Measurements from ENCODE around the gene DPYD.
A peak's percentile ranks its signal among the peaks of the same experiment; 100 is the strongest.

The DPYD gene

DNA sequence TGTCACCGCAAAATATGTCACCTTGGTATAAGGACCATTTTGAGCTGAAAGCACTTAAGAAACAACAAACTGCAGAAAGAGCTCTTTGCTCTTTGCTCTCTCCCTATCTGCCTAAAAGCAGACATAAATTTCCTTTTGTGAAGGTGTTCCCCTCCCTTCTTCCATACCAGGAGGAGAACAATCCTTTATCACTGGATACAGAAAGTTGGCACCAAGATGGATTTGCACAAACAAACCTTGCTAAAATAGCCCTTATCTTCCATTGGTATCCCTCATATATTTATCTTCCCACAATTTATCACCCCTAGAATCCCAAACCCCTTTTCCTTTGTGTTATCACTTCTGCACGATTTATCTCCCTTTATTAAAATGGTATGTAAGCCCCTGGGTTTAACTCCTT is 51.4 kb downstream of the DPYD start:
- no peak overlapping the region for H3K4me3 ChIP-seq (ENCODE audit: low read length)
- H4K20me1 ChIP-seq (ENCODE audit: insufficient read depth, low read length) = no peaks in the 10 kb centered on the region
- H3K79me2 ChIP-seq (ENCODE audit: low read length) = peaks cover 10% of the 10 kb centered on the region
- H3K4me2 ChIP-seq (ENCODE audit: low read depth, low read length) = no peak overlapping the region
- no peaks in the 10 kb centered on the region for H3K9me2 ChIP-seq (replicated peaks; ENCODE audit: insufficient read depth, low read length)
- no peaks in the 10 kb centered on the region for H3K27me3 ChIP-seq (replicated peaks; ENCODE audit: insufficient read depth, low read length)
- H3K4me1 ChIP-seq (ENCODE audit: low read length) = peaks cover 8% of the 10 kb centered on the region; the same call in 1 of the 2 replicates
- TF ChIP-seq, protein P1, sequence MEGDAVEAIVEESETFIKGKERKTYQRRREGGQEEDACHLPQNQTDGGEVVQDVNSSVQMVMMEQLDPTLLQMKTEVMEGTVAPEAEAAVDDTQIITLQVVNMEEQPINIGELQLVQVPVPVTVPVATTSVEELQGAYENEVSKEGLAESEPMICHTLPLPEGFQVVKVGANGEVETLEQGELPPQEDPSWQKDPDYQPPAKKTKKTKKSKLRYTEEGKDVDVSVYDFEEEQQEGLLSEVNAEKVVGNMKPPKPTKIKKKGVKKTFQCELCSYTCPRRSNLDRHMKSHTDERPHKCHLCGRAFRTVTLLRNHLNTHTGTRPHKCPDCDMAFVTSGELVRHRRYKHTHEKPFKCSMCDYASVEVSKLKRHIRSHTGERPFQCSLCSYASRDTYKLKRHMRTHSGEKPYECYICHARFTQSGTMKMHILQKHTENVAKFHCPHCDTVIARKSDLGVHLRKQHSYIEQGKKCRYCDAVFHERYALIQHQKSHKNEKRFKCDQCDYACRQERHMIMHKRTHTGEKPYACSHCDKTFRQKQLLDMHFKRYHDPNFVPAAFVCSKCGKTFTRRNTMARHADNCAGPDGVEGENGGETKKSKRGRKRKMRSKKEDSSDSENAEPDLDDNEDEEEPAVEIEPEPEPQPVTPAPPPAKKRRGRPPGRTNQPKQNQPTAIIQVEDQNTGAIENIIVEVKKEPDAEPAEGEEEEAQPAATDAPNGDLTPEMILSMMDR (IDR thresholded peaks at IDR 0.05; ENCODE audit: low read length) = no peak
- no peak for TF ChIP-seq EZH2phosphoT487 (IDR thresholded peaks at IDR 0.05; ENCODE audit: low read length)
- no peak for TF ChIP-seq EZH2 (optimal IDR thresholded peaks at IDR 0.05; ENCODE audit: low read depth, low read length)
- no peak overlapping the region for H2AFZ ChIP-seq (ENCODE audit: low read length)
- no peak overlapping the region for H3K27ac ChIP-seq (ENCODE audit: low read length)
- no peaks in the 10 kb centered on the region for H3K9me3 ChIP-seq (replicated peaks; ENCODE audit: insufficient read depth, low read length)
- H3F3A ChIP-seq (ENCODE audit: insufficient read depth, low read length) = peaks cover 9% of the 10 kb centered on the region
- DNase-seq = no peak
- no peaks in the 10 kb centered on the region for H3K36me3 ChIP-seq (replicated peaks; ENCODE audit: insufficient read depth, low read length)
- no peak overlapping the region for H3K9ac ChIP-seq (ENCODE audit: low read length)

GRCh38 chr1:97867127-97867526 is 53.7 kb downstream of the DPYD start:
- Histone ChIP-seq H3K4me1 (ENCODE audit: low read length) (peaks cover 8% of the 10 kb centered on the region; the same call in 1 of the 2 replicates), H4K20me1 (ENCODE audit: insufficient read depth, low read length) (no peaks in the 10 kb centered on the region), H3K4me3 (ENCODE audit: low read length) (no peak overlapping the region), H3K9ac (ENCODE audit: low read length) (no peak overlapping the region), H3K9me3 (replicated peaks; ENCODE audit: insufficient read depth, low read length) (no peaks in the 10 kb centered on the region), H3K36me3 (replicated peaks; ENCODE audit: insufficient read depth, low read length) (no peaks in the 10 kb centered on the region), H3F3A (ENCODE audit: insufficient read depth, low read length) (peaks cover 18% of the 10 kb centered on the region), H3K27me3 (replicated peaks; ENCODE audit: insufficient read depth, low read length) (no peaks in the 10 kb centered on the region), H2AFZ (ENCODE audit: low read length) (no peak overlapping the region), H3K27ac (ENCODE audit: low read length) (no peak overlapping the region), H3K9me2 (replicated peaks; ENCODE audit: insufficient read depth, low read length) (no peaks in the 10 kb centered on the region), H3K79me2 (ENCODE audit: low read length) (peaks cover 10% of the 10 kb centered on the region), H3K4me2 (ENCODE audit: low read depth, low read length) (no peak overlapping the region)
- TF ChIP-seq EZH2 (optimal IDR thresholded peaks at IDR 0.05; ENCODE audit: low read depth, low read length) = no peak
- TF ChIP-seq, protein P1 (IDR thresholded peaks at IDR 0.05; ENCODE audit: low read length) = no peak
- no peak for TF ChIP-seq EZH2phosphoT487 (IDR thresholded peaks at IDR 0.05; ENCODE audit: low read length)
- DNase-seq = no peak

DNA sequence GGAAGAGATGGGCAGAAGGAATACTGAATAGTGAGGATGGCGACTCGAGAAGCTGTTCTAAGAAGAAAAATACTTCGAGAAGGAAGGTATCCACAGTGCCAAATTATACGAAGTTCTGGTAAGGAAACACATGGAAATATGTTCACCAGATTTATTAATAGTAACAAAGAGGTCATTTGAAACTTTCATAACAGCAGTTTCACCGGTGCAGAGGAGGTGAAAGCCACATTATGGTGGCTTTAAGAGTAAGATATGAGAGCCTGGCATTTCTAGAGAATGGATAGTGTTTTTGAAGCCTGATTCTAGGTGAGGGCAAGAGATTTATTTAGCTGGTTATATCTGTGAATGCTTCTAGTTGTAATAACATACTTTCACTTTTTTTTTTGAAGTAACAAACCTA is 56.2 kb downstream of the DPYD start:
- DNase-seq = peak; percentile 78
- peaks cover 11% of the 10 kb centered on the region; the same call in 1 of the 2 replicates for H3K4me1 ChIP-seq (ENCODE audit: low read length)
- H3K9me3 ChIP-seq (replicated peaks; ENCODE audit: insufficient read depth, low read length) = no peaks in the 10 kb centered on the region
- TF ChIP-seq EZH2phosphoT487 (IDR thresholded peaks at IDR 0.05; ENCODE audit: low read length) (no peak), EZH2 (optimal IDR thresholded peaks at IDR 0.05; ENCODE audit: low read depth, low read length) (no peak)
- TF ChIP-seq, protein P1 (IDR thresholded peaks at IDR 0.05; ENCODE audit: low read length) = no peak
- no peak overlapping the region for H2AFZ ChIP-seq (ENCODE audit: low read length)
- H3F3A ChIP-seq (ENCODE audit: insufficient read depth, low read length) = peaks cover 18% of the 10 kb centered on the region
- no peaks in the 10 kb centered on the region for H3K27me3 ChIP-seq (replicated peaks; ENCODE audit: insufficient read depth, low read length)
- H3K9me2 ChIP-seq (replicated peaks; ENCODE audit: insufficient read depth, low read length) = no peaks in the 10 kb centered on the region
- no peaks in the 10 kb centered on the region for H3K36me3 ChIP-seq (replicated peaks; ENCODE audit: insufficient read depth, low read length)
- H3K4me2 ChIP-seq (ENCODE audit: low read depth, low read length) = peak overlapping the region; percentile 72
- H4K20me1 ChIP-seq (ENCODE audit: insufficient read depth, low read length) = no peaks in the 10 kb centered on the region
- peak overlapping the region; percentile 49; the same call in 1 of the 2 replicates for H3K9ac ChIP-seq (ENCODE audit: low read length)
- peaks cover 14% of the 10 kb centered on the region for H3K79me2 ChIP-seq (ENCODE audit: low read length)
- peak overlapping the region; percentile 94 for H3K27ac ChIP-seq (ENCODE audit: low read length)
- peak overlapping the region; percentile 42 for H3K4me3 ChIP-seq (ENCODE audit: low read length)
